ENCODE data around the gene HSPA9.
"Not testable (repeated sequence)": the region's sequence is repeated elsewhere in the genome, so short reads cannot be mapped to it uniquely, and the experiment has no call there.

HSPA9 gene

GRCh38 chr5:138528744-138529469 lies 46.3 kb downstream of the HSPA9 start:
- no peak for DNase-seq

GRCh38 chr5:138528208-138528607 lies 47.0 kb downstream of the HSPA9 start:
- no peak for DNase-seq

DNA sequence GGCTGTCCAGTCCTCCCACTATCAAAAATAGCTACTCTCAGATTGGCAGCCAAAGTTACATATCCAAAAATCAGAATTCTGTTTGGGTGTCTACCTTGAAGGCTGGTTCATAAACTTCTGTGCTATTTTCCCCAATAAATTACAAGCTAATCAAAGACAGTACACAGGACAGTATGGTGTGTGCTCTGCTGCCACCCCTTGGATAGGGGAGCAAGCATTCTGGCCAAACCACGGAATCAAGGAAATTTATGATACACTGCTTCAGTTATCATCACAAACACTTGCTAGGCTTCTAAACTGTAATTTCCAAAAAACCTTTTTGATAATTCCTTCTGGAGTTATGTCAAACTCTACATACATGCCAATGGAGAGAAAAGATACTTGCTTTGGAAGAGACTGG lies 48.0 kb downstream of the HSPA9 start:
- no peak for DNase-seq

GRCh38 chr5:138523406-138523805 lies 51.8 kb downstream of the HSPA9 start:
- no peak for DNase-seq

- no peak for DNase-seq
Observed at GRCh38 chr5:138520971-138521370, 54.2 kb downstream of the HSPA9 start.

DNA sequence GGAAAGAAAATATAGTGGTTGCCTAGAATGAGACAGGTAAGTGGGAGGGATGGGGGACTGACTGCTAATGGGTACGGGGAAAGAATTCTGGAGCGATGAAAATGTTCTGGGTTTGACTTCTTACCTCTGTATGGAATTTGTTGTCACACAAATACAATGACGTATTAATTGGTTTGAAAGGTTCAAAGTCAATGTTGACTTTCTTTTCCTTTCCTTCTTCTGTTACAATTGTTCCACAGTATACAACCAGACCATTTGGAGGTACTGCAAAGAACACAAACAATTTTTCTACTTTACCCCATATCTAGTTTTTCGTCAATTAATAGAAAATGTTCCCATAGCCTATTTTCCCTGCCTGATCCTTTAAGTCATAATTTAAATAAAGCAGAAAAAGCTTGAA lies 57.8 kb downstream of the HSPA9 start:
- no peak for DNase-seq

DNA sequence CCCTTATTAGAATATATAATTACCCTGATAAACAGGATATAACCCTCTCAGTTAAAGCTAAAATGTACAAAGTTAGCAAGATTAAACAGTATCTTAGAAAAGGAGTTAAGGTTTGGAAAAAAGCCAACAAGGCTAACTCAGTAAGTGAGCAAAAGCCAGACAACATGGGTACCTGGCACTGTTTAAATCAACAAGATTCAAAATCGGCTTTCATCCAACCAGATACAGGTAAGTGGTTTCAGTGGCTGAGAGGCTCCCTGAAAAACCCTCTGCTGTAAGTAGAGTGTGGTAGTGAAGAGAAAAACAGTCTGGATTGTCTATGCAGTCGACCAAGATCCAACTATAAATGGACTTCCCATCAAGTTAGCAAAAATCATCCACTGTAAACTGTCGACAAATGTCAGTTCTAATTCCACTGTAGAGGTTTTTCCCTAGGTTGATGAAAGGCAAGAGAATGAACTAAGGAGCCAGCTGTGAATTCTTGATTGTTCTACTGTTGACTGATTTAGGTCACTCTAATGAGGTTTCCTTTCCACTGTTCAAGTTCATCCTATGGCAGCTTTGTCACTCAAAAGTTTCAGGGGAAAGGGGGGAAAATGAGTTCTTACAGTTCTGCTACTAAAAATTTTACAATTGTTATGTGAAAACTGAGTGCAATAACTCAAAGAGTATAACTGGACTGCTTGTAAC lies 59.5 kb downstream of the HSPA9 start:
- no peak for DNase-seq

- DNase-seq, result no peak
Observed at GRCh38 chr5:138514021-138514420, 61.2 kb downstream of the HSPA9 start.

- no peak for DNase-seq
Observed at GRCh38 chr5:138508958-138509357, 66.2 kb downstream of the HSPA9 start.

DNA sequence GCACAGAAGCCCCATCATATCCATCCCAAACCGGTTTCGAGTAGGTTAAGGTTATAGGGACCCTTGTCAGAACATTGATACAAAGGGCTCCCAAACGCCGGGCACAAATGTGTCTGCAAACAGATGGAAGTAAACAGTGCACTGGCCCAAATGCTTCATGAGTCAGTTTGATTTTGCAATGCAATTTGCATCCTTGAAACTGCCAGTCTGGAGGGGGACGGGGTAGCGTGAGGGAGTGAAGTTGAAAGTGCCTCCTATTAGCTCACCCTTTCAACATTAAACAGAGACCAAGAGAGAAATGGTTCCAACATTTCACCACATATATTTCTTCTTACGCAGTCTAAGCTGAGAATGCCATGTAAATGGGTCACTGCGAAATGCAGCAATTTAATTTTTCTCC lies 67.7 kb downstream of the HSPA9 start:
- DNase-seq, result not testable (repeated sequence)

GRCh38 chr5:138506370-138507306 lies 68.6 kb downstream of the HSPA9 start:
- no peak for DNase-seq

DNA sequence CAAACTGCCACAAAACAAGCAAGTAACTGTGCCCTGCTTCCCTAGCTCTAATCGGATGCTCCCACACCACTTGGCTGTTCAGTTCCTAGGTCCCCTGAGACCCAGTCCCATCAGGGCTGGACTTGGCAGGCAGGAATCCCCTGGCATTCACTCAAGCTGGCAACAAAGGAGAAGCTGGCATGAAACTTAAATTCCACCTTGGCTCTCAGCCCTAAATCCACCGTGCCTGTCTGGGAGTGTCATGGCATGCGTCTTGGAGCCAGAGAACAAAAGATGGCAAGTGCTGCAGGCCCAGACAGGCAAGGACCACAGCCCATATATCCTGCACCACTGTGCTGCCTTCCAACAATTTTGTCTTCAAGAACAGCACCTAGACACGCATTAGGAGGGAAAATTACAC lies 70.4 kb downstream of the HSPA9 start:
- DNase-seq, result peak; percentile 57
